Activated CD4-positive, alpha-beta memory T cell treated with anti-CD3 and anti-CD28 coated beads for 36 hours (primary cell): ENCODE measurements around the gene RPS6KA2. TPM values are rescaled to one million over a fixed set of nuclear protein-coding genes. Genes with fewer than 3 reads are reported as not detected.

Experiments used
- CTCF ChIA-PET: fragments of 350-600 bp; sonication (Branson Sonifier 250); formaldehyde crosslinking; loops from one replicate; lab custom pipeline; 2021; ENCODE audit warnings: antibody characterized with exemption, inconsistent platforms; lab: Charles Lee
- POLR2A ChIA-PET: fragments of 350-600 bp; sonication (Branson Sonifier 250); formaldehyde crosslinking; loops from one replicate; lab custom pipeline; 2021; ENCODE audit warnings: antibody characterized with exemption; lab: Charles Lee
- DNase-seq: peaks from one replicate; pipeline ENCODE4 v3.0.0-alpha.2; 2020
- H3K27ac Mint-ChIP-seq: one replicate; pipeline ENCODE4 v1.8.0; 2021; ENCODE audit warnings: mixed read lengths
- H3K27me3 Mint-ChIP-seq: one replicate; pipeline ENCODE4 v1.8.0; 2021; ENCODE audit warnings: mixed read lengths
- H3K36me3 Mint-ChIP-seq: one replicate; pipeline ENCODE4 v1.8.0; 2021; ENCODE audit warnings: mixed read lengths
- H3K4me1 Mint-ChIP-seq: one replicate; pipeline ENCODE4 v1.8.0; 2021; ENCODE audit warnings: low read depth, mixed read lengths
- H3K4me3 Mint-ChIP-seq: one replicate; pipeline ENCODE4 v1.8.0; 2021; ENCODE audit warnings: mild to moderate bottlenecking, mixed read lengths
- H3K9me3 Mint-ChIP-seq: one replicate; pipeline ENCODE4 v1.8.0; 2021; ENCODE audit warnings: mixed read lengths
- intact Hi-C: fragments of 100-400 bp; cut with micrococcal nuclease; formaldehyde crosslinking; loops from one replicate; pipeline ENCODE4 v1.15.1; 2023
- total RNA-seq, 2 experiments: library from RNA; stranded (reverse); gene quantifications; one replicate each; pipeline ENCODE4 v1.2.3, GENCODE V29; 2021

RPS6KA2 gene
- total RNA-seq, 2 experiments from 2014 or later: 7.7 to 7.9 TPM

GRCh38 chr6:166604328-166604727 lies 22.7 kb downstream of the RPS6KA2 start:
- POLR2A ChIA-PET: no interaction called here
- Mint-ChIP-seq H3K4me3 (no peak overlapping the region), H3K27ac (no peak overlapping the region), H3K9me3 (no peaks in the 10 kb centered on the region), H3K4me1 (no peaks in the 10 kb centered on the region), H3K36me3 (no peaks in the 10 kb centered on the region), H3K27me3 (no peaks in the 10 kb centered on the region)
- CTCF ChIA-PET: interaction anchor here (0.7 kb wide), 1 partner anchor 62 kb away, joined by 3 read pairs; no protein-coding TSS in a partner anchor
- intact Hi-C loops: no loop called here
- no peak for DNase-seq

DNA sequence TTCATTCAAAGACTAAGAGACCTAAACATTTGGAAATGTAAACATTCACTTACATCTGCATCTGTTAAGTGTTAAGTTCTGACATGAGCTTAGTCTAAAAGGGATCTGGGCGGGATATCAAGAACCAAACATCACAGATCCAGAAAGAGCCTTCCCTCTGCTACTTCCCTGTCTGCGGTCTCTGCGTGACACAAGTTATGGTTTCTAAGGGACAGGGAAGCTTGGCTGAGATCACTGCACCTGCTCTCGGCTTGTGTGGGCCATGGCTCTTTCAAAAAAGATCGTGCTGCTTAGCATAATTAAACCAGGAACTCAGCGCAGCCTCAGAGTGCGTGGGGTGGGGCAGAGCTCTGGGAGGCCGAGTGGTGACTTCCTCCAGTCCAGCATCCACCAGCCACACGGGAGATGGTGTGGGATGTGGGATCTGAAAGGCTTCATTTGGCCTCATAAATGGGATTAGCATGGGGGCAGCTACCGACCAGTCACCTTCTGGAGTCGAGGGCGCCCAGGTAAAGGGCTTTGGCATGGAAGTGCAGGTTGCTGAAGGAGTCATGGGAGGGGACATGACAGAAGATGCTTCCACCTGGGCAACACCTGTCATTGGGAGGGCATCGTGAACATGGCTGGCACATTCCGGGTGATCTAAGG lies 23.9 kb downstream of the RPS6KA2 start:
- intact Hi-C loops: no loop called here
- DNase-seq: no peak
- no peaks in the 10 kb centered on the region for H3K27me3 Mint-ChIP-seq
- ChIA-PET POLR2A (interaction anchor here (0.8 kb wide), 1 partner anchor 21 kb away, joined by 3 read pairs; no protein-coding TSS in a partner anchor), CTCF (no interaction called here)
- no peaks in the 10 kb centered on the region for H3K4me1 Mint-ChIP-seq
- no peaks in the 10 kb centered on the region for H3K9me3 Mint-ChIP-seq
- H3K4me3 Mint-ChIP-seq: no peak overlapping the region
- no peak overlapping the region for H3K27ac Mint-ChIP-seq
- H3K36me3 Mint-ChIP-seq: no peaks in the 10 kb centered on the region

DNA sequence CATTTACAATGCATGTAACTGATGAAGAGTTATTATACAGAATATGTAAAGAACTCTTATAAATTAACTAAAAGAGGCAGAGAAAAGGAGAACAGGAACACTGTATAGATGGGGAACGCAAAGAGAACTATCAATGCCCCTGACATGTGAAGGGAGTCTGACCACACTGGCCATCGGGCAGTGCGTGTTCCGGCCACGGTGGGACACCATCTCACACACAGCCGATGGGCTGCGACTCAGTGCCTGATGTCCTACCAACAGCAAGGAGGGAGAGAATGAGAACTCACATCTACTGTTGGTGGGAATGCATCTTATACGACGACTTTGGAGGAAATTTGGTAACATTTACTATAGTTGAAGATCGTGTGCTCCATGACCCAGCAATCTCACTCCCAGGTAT lies 25.1 kb downstream of the RPS6KA2 start:
- H3K9me3 Mint-ChIP-seq: no peaks in the 10 kb centered on the region
- no peak for DNase-seq
- ChIA-PET POLR2A (no interaction called here), CTCF (no interaction called here)
- H3K36me3 Mint-ChIP-seq: no peaks in the 10 kb centered on the region
- intact Hi-C loops: no loop called here
- H3K4me3 Mint-ChIP-seq: no peak overlapping the region
- no peak overlapping the region for H3K27ac Mint-ChIP-seq
- no peaks in the 10 kb centered on the region for H3K4me1 Mint-ChIP-seq
- no peaks in the 10 kb centered on the region for H3K27me3 Mint-ChIP-seq

DNA sequence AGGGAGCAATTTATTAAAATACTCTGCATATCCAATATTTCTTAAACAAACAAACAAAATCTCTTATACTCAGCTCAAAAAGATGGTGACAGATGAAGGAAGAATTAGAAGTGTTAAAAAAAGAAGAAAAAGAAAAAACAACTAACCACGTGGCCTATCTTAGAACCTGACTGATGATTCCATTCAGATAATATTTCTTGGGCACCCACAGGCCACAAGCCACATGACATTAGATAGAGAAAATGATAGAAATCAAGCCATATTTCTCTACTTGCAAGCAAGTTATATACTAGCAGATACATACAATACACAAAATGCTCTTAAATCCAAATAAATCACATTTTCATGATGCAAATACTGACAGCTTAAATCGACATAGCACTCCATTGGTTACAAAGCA lies 26.1 kb downstream of the RPS6KA2 start:
- CTCF ChIA-PET: no interaction called here
- intact Hi-C loops: no loop called here
- no peak for DNase-seq
- Mint-ChIP-seq H3K4me1 (no peaks in the 10 kb centered on the region), H3K36me3 (no peaks in the 10 kb centered on the region), H3K27ac (no peak overlapping the region), H3K9me3 (no peaks in the 10 kb centered on the region), H3K4me3 (no peak overlapping the region), H3K27me3 (no peaks in the 10 kb centered on the region)
- POLR2A ChIA-PET: no interaction called here

DNA sequence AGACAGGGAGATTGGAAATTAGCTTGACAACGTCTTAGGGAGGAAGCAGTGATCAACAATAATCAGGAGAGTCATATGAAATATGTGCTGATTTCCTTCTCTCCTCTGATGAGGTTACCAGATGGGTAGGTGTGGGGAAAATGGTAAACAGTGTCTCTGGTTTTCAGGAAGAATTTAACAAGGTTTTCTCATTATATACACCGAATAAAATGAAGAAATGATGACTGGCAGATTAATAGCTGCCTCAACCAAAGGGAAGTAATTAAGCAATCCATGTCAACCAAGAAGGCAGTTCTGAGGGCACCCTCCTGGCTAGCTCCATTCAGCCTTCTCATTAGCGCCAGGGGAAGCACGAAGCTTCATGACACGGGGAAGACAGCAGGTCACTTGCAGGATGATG lies 27.8 kb downstream of the RPS6KA2 start:
- no peak overlapping the region for H3K27ac Mint-ChIP-seq

DNA sequence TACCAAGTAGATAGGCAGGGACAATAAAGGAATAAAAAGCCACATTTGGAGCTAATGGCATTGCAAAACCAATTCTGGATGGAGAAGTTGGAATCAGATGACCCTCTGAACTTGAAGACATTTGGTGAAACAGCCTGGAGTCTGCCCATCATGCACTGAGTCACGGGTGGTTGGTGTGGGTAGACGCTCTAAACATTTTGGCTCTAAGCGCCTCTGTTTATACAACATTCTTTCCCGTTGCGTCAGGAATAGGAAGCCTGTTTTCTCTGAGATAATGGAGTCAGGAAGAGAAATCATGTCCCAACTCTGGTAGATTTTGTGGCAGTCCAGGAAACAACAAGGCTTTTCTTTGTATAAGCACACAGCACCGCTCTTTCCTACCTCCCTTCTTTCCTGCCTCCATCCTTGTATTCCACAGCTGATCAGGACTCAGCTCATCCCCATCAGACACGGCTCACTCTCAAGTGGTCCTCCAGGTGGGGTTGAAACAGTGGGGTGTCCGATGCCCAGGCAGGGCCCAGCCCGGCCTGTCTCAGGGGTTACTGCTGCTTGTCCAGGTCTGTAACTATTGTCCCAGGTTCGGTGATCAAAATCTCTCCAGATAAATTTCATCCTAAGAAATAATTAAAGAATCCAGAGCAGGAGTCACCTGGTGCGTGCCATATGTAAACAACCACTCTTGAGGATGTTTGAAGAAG lies 28.5 kb downstream of the RPS6KA2 start:
- Mint-ChIP-seq H3K4me3 (no peak overlapping the region), H3K27me3 (no peaks in the 10 kb centered on the region), H3K4me1 (no peaks in the 10 kb centered on the region), H3K36me3 (no peaks in the 10 kb centered on the region), H3K9me3 (no peaks in the 10 kb centered on the region), H3K27ac (no peak overlapping the region)
- intact Hi-C loops: no loop called here
- no peak for DNase-seq
- POLR2A ChIA-PET: no interaction called here
- CTCF ChIA-PET: no interaction called here

More for the DNA sequence above, 27.8 kb downstream of the RPS6KA2 start:
- H3K4me1 Mint-ChIP-seq: no peaks in the 10 kb centered on the region
- intact Hi-C loops: no loop called here
- ChIA-PET POLR2A (no interaction called here), CTCF (interaction anchor here (0.8 kb wide), 1 partner anchor 319 kb away, joined by 3 read pairs; no protein-coding TSS in a partner anchor)
- H3K27me3 Mint-ChIP-seq: no peaks in the 10 kb centered on the region
- no peak for DNase-seq
- no peaks in the 10 kb centered on the region for H3K9me3 Mint-ChIP-seq
- no peak overlapping the region for H3K4me3 Mint-ChIP-seq
- no peaks in the 10 kb centered on the region for H3K36me3 Mint-ChIP-seq

GRCh38 chr6:166597711-166598440 lies 29.2 kb downstream of the RPS6KA2 start:
- POLR2A ChIA-PET: no interaction called here
- H3K27me3 Mint-ChIP-seq: no peaks in the 10 kb centered on the region
- intact Hi-C loops: no loop called here
- H3K4me3 Mint-ChIP-seq: no peak overlapping the region
- no peaks in the 10 kb centered on the region for H3K9me3 Mint-ChIP-seq
- DNase-seq: no peak
- CTCF ChIA-PET: no interaction called here
- H3K36me3 Mint-ChIP-seq: no peaks in the 10 kb centered on the region
- no peak overlapping the region for H3K27ac Mint-ChIP-seq
- no peaks in the 10 kb centered on the region for H3K4me1 Mint-ChIP-seq

GRCh38 chr6:166596776-166597507 lies 30.1 kb downstream of the RPS6KA2 start:
- ChIA-PET POLR2A (no interaction called here), CTCF (no interaction called here)
- Mint-ChIP-seq H3K9me3 (no peaks in the 10 kb centered on the region), H3K36me3 (no peaks in the 10 kb centered on the region), H3K27ac (no peak overlapping the region), H3K4me3 (no peak overlapping the region), H3K4me1 (no peaks in the 10 kb centered on the region), H3K27me3 (no peaks in the 10 kb centered on the region)
- intact Hi-C loops: no loop called here
- no peak for DNase-seq

- Mint-ChIP-seq H3K4me3 (no peak overlapping the region), H3K36me3 (no peaks in the 10 kb centered on the region), H3K27me3 (no peaks in the 10 kb centered on the region), H3K4me1 (no peaks in the 10 kb centered on the region), H3K9me3 (no peaks in the 10 kb centered on the region), H3K27ac (no peak overlapping the region)
- ChIA-PET POLR2A (no interaction called here), CTCF (no interaction called here)
- no peak for DNase-seq
- intact Hi-C loops: no loop called here
Measured at GRCh38 chr6:166595949-166596348, 31.1 kb downstream of the RPS6KA2 start.

DNA sequence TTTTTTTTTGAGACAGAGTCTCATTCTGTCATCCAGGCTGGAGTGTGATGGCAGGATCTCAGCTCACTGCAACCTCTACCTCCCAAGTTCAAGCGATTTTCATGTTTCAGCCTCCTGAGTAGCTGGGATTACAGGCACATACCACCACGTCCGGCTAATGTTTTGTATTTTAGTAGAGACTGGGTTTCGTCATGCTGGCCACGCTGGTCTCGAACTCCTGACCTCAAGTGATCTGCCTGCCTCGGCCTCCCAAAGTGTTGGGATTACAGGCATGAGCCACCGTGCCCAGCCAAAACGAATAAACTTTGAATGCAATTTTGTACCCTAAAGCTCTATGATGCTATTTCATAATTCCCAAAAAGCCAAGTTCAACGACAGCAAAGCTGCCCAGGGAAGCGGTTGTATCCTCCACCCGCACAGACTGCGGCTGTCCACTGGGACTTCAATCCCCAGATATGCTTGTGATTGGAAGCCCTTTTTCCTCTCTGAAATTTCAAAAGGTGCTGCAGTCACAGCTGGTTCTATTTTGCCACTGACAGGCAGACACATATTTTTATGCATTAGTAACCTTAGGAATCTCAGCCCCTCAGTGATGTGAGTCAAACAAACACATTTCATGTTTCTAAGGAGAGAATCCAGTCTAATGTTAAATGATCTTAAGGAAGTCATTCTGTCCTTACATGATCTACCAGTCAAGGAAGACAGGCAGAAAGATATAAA lies 31.8 kb downstream of the RPS6KA2 start:
- Mint-ChIP-seq H3K4me3 (no peak overlapping the region), H3K27ac (no peak overlapping the region), H3K9me3 (no peaks in the 10 kb centered on the region), H3K27me3 (no peaks in the 10 kb centered on the region), H3K4me1 (no peaks in the 10 kb centered on the region), H3K36me3 (no peaks in the 10 kb centered on the region)
- ChIA-PET CTCF (no interaction called here), POLR2A (no interaction called here)
- intact Hi-C loops: no loop called here
- DNase-seq: no peak

GRCh38 chr6:166592821-166593220 lies 34.2 kb downstream of the RPS6KA2 start:
- Mint-ChIP-seq H3K4me1 (peaks cover 14% of the 10 kb centered on the region), H3K27me3 (no peaks in the 10 kb centered on the region), H3K4me3 (no peak overlapping the region), H3K36me3 (no peaks in the 10 kb centered on the region), H3K9me3 (no peaks in the 10 kb centered on the region), H3K27ac (no peak overlapping the region)
- DNase-seq: no peak
- POLR2A ChIA-PET: no interaction called here
- intact Hi-C loops: no loop called here
- CTCF ChIA-PET: no interaction called here
